ENCODE measurements around the gene RANBP1.

RANBP1 gene

DNA sequence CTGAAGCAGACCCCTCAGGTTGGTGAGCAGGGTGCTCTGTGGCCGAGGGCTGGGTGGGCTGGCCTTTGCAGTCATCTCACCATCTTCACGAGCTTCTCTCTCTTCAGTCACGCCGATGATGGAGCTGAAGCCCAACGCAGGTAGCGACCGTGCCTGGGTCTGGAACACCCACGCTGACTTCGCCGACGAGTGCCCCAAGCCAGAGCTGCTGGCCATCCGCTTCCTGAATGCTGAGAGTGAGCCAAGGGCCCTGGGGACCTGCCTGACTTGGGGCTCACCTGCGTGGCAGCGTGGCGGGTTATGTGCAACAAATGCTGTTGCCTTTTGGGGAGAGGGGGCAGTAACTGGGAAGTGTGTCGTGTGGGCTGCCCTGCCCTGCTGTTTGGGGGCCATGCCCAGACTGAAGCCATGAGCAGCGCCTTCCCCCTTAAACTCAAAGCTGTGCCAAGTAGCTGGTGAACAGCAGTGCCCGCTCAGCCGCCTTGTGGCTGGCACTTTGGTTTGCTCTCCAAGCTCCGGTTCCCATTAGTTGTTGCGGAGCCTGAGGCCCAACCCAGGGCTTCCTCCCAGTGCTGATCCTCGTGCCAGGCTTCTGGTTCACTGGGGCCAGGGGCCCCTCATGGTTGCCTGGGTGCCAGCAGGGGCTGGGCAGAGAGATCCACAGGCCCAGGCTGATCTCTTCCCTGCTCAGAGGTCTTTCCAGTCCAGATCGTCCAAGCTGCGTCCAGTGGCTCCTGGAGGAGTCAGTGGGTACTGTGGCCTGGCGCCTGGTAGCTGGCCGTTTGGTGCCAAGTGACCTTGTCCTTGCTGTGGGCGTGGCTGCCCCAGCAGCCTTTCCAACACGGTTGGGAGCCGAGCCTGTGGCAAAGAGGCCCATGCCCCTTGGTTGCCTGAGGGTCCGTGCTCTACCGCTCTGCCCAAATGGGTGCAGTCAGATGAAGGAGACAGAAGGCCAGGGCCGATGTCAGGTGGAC lies 9.6 kb downstream of the RANBP1 start:
- no peak for DNase-seq

GRCh38 chr22:20126284-20127029 lies 10.6 kb downstream of the RANBP1 start:
- DNase-seq = no peak

DNA sequence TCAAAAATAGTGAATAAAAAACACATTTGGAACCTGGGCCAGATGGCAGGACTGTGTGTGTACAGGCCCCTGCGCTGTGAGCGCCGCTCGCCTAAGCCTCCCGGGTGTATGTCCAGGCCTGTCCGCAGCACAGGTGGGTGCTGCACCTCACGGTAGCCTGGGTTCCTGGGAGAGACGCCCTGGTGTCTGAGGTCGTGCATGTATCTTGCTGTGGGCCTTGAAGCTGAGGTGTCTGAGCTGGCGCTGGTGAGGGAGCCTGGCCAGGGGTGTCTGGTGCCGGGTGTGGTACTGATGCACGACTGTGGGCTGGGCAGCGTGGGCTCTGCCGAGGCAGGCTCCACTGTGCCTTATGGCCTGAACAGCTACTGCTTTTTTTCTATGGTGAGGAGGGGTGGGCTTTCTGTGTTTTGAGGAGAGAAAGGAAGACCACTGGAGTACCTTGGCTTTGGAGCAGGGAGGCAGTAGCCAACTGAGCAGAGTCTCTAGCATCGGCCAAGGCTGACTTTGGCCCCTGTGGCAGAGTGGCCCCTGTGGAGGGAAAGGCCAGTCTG lies 11.5 kb downstream of the RANBP1 start:
- no peak for DNase-seq

DNA sequence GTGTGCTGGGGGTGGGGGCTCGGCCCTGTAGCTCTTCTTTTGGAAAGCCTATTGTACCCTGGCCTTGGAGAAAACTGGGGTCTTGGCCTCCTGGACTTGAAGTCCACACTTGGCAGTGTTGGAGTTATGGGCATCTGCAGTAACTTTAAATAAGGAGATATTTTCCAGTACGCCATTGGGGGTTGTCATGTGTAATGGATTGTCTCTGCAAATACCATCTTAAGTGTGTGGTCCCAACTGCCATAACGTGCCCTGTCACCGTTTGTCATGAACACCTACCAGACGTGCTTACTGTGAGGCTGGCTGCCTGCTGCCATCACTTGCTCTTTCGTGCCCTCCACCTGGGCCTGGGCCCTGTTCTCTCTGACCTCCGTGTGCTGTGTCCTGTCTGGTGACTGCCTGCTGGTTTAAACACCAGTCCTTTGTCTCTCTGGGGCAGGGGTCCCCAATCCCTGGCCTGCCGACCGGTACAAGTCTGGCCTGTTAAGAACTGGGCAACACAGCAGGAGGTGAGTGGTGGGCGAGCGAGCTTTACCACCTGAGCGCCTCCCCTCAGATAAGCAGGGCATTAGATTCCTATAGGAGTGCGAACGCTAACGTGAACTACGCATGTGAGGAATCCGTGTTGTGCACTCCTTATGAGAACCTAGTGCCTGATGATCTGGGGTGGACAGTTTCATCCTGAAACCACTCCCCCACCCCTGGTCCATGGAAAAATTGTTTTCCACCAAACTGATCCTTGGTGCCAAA lies 12.1 kb downstream of the RANBP1 start:
- DNase-seq = no peak

- no peak for DNase-seq
Measured at GRCh38 chr22:20128619-20128901, 12.7 kb downstream of the RANBP1 start.

- peak; percentile 54 for DNase-seq
Measured at GRCh38 chr22:20128902-20129746, 13.2 kb downstream of the RANBP1 start.

GRCh38 chr22:20129747-20130014 lies 13.8 kb downstream of the RANBP1 start:
- no peak for DNase-seq

DNA sequence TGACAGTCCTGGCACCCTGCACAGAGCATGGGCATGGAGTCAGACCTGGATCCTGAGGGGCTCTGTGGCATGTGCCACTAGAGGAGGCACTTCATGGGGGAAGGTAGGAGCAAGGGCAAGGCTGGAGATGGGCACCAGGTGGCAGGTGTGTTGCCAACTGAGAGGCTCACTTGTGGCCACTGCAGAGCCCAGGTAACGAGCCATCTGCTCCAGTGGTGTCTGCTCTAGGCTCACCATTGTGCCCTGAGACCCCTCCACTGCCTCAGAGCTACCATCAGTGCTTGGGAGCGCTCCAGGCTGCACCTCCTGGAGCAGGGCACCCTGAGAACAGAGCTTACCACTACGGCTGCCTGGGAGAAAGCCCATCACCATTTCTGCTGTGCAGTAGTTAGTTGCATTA lies 14.4 kb downstream of the RANBP1 start:
- DNase-seq = no peak

GRCh38 chr22:20130731-20131596 lies 15.1 kb downstream of the RANBP1 start:
- DNase-seq = peak; percentile 84

DNA sequence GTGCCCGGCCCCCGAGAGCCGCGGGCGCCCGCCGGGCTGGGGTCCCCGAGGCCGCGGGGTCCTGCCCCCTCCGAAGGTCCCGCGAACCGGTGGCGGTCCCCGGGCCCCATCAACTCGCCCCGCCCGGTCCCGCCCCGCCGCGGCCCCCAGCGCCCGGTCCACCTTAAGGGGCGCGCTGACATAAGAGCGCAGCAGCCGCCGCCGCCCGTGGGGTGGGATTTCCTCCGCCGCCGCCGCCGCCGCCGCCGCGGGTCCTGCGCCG lies 15.6 kb downstream of the RANBP1 start, which contains the start of gene ZDHHC8:
ZDHHC8 (plus strand) TSS at position 208 of the 262 bp plus-strand sequence. CDS start 144 bp downstream, outside the sequence.
- DNase-seq = peak; percentile 32

GRCh38 chr22:20131859-20132685 lies 16.2 kb downstream of the RANBP1 start:
- no peak for DNase-seq

DNA sequence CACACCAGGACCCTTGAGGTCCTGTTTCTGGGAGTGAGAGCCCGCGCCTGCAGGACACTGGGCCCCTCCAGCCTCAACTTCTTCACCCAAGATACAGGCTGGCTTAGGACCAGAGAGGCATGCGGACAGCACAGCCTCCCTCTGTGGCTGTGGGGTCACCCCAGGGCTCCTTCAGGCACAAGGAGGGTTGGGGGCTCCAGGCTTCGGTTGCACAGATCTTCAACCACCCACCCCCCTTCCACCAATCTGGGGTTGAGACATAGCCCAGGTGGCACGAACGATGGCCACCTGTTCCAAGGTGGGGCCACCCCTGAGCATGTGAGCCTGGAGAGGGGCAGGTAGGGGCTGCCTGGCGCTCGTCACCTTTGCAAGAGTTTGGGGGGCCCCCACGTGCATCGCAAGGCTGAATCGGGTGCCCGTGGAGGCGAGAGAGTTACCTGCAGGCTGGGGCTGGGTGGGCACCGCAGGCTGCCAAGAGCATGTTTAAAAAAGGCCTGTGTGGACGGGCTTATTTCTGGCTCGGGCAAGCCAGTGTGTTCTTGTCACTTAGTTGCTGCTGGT lies 16.9 kb downstream of the RANBP1 start:
- DNase-seq = no peak

- DNase-seq = no peak
Measured at GRCh38 chr22:20133930-20134549, 18.1 kb downstream of the RANBP1 start.

DNA sequence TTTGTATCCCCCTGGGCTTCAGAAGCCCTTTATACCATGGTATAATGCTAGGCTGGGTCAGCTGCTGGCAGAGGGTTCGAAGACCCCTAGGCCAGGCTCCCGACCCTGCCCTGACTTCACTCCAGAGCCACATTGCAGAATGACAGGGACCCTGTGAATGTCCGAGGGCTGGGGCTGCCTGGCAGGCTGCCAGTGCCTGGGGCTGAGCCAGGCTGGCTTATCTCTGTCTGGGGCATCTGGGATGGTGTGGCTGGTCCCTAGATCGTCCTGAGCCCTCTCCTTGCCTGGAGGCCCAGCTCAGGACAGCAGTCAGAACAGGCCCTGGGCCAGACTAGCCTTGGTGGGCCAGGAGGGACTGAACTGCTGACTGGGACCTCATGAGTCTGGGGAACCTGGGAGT lies 19.4 kb downstream of the RANBP1 start:
- DNase-seq = no peak

GRCh38 chr22:20135806-20136602 lies 20.1 kb downstream of the RANBP1 start:
- no peak for DNase-seq

DNA sequence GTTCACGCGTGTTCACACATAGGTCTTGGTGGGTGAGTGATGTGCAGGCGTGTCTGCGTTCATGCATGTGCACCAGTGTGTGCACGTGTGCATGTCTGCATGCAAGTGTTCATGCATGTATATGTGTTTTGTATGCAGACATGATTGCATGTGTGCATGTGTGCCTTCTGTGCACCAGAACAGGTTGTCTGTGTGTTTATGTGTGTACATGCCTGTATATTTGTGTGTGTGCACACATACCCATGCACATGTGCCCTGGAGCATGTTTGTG lies 20.6 kb downstream of the RANBP1 start:
- DNase-seq = no peak

DNA sequence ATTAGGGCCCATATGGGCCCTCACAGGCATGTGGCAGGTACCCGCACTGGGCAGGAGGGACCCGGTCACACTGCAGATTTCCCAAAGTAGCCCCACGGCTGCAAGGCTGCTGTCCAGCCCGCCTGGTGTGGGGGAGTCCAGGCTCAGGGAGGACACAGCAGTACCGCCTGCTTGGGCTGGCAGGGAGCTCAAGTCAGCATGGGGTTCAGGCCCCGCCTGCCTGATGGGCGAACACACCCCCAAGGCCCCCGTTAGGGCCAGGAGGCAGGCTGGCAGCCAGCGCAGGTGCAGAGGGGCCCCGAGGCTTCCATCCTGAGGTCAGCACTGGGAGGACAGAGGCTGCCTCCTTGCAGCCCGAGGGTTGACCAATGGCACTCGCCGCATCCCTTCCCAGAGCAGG lies 21.2 kb downstream of the RANBP1 start:
- DNase-seq = no peak

DNA sequence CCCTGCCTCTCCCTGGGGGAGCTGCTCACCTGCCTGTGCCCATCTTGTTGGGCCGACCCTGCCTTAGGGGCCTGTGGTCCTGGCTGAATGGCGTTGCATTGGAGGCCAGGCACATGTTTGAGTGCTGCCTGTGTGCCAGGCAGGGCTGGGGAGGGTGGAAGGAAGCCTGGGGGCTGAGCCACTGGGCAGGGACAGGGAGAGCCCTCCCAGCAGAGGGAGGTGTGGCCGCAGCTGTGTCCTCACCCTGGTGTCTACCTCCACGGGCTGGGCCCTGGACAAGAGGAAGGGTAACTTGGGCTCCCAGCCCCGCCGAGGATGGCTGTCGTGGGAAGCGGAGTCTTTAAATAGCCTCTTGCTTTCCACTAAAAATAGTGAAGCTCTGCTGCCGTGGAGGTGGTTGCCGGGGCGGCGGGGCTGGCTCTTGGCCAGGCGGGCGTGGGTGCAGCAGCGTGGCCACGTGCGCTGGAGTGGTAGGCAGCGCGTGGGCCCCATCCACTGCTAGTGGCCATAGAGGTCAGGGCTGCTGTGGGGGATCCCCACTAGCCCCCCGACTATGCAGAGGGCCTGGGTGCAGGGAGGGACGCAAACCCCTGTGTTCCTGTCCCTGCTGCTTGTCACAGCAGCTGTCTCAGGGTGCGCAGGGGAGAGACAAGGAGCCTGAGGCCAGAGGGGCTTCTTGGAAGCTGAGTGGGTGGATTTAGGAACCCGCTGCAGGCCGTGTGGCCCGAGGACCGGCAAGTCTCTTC lies 21.9 kb downstream of the RANBP1 start:
- DNase-seq = no peak

DNA sequence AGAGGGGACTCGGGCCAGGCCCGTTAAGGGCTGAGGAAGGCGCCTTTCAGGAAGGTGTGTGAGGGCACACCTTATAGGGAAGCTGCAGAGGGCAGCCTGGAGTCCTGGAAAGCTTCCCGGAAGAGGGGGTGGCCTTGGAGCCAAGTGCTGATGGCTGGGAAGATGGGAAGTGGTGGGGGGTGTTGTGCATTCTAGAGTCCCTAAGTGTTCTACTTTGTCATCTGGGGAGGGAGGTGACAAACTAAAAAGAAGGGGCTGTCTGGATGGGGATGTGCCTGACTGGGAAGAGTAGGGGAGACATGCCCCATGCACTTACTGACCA lies 22.5 kb downstream of the RANBP1 start:
- DNase-seq = no peak

All from activated CD4-positive, alpha-beta T cell treated with anti-CD3 and anti-CD28 coated beads, Interleukin-10, Interleukin-2, amounts not matched to agents 100 ng/mL and 50 ng/mL, durations not matched to agents 16 hours and 8 hours (primary cell).